HS-27A (cell line): ENCODE results near the gene LCTL.

Experiments
- DNase-seq: peaks from one replicate; pipeline ENCODE4 v3.0.0-alpha.2; 2012; ENCODE audit warnings: low read depth, missing footprints

The LCTL gene

GRCh38 chr15:66565741-66566144 lies at the start of gene LCTL:
LCTL (minus strand) TSS chr15:66565998; CDS start chr15:66565365, 633 bp downstream.
- no peak for DNase-seq

- no peak for DNase-seq
Observed at GRCh38 chr15:66614951-66615760, 49.4 kb upstream of the LCTL start.

- no peak for DNase-seq
Observed at GRCh38 chr15:66614456-66614855, 48.7 kb upstream of the LCTL start.

- no peak for DNase-seq
Observed at GRCh38 chr15:66613743-66614142, 47.9 kb upstream of the LCTL start.

- DNase-seq, result no peak
Observed at GRCh38 chr15:66611257-66612053, 45.7 kb upstream of the LCTL start.

GRCh38 chr15:66609876-66610275 lies 44.1 kb upstream of the LCTL start:
- no peak for DNase-seq

- no peak for DNase-seq
Observed at GRCh38 chr15:66608881-66609280, 43.1 kb upstream of the LCTL start.

GRCh38 chr15:66608159-66608558 lies 42.4 kb upstream of the LCTL start:
- no peak for DNase-seq

- DNase-seq, result peak; percentile 51
Observed at GRCh38 chr15:66603301-66604179, 37.7 kb upstream of the LCTL start.

- DNase-seq, result no peak
Observed at GRCh38 chr15:66601521-66601920, 35.7 kb upstream of the LCTL start.

- DNase-seq, result no peak
Observed at GRCh38 chr15:66600240-66600627, 34.4 kb upstream of the LCTL start.

- no peak for DNase-seq
Observed at GRCh38 chr15:66599536-66600239, 33.9 kb upstream of the LCTL start.

- no peak for DNase-seq
Observed at GRCh38 chr15:66598095-66598815, 32.5 kb upstream of the LCTL start.

GRCh38 chr15:66595931-66596545 lies 30.2 kb upstream of the LCTL start:
- no peak for DNase-seq

- DNase-seq, result no peak
Observed at GRCh38 chr15:66595332-66595731, 29.5 kb upstream of the LCTL start.

- DNase-seq, result no peak
Observed at GRCh38 chr15:66594836-66595235, 29.0 kb upstream of the LCTL start.

GRCh38 chr15:66594344-66594743 lies 28.5 kb upstream of the LCTL start:
- DNase-seq, result no peak

- DNase-seq, result no peak
Observed at GRCh38 chr15:66593219-66593780, 27.5 kb upstream of the LCTL start.

GRCh38 chr15:66592505-66593218 lies 26.9 kb upstream of the LCTL start:
- DNase-seq, result no peak
